ENCODE measurements around the gene AOAH.

AOAH gene

GRCh38 chr7:36570528-36571189 is 153.6 kb downstream of the AOAH start:
- no peak for TF ChIP-seq CTCF (IDR thresholded peaks at IDR 0.05; ENCODE audit: insufficient read depth, low read length, poor library complexity, severe bottlenecking)
- no peaks in the 10 kb centered on the region for H3K36me3 ChIP-seq (ENCODE audit: control insufficient read depth, insufficient read depth, low read length)
- H3K4me3 ChIP-seq (replicated peaks; ENCODE audit: low read depth, low read length), result no peak overlapping the region
- no peaks in the 10 kb centered on the region; the same call in 1 of the 2 replicates for H3K27me3 ChIP-seq (replicated peaks; ENCODE audit: control insufficient read depth, insufficient read depth, low read length)
- DNase-seq (ENCODE audit: extremely low read depth, insufficient read length), result no peak

GRCh38 chr7:36568452-36568849 is 155.8 kb downstream of the AOAH start:
- TF ChIP-seq CTCF (IDR thresholded peaks at IDR 0.05; ENCODE audit: insufficient read depth, low read length, poor library complexity, severe bottlenecking), result no peak
- Histone ChIP-seq H3K4me3 (replicated peaks; ENCODE audit: low read depth, low read length) (no peak overlapping the region), H3K27me3 (replicated peaks; ENCODE audit: control insufficient read depth, insufficient read depth, low read length) (no peaks in the 10 kb centered on the region; the same call in 1 of the 2 replicates), H3K36me3 (ENCODE audit: control insufficient read depth, insufficient read depth, low read length) (no peaks in the 10 kb centered on the region)
- no peak for DNase-seq (ENCODE audit: extremely low read depth, insufficient read length)

GRCh38 chr7:36567699-36568451 is 156.4 kb downstream of the AOAH start:
- TF ChIP-seq CTCF (IDR thresholded peaks at IDR 0.05; ENCODE audit: insufficient read depth, low read length, poor library complexity, severe bottlenecking), result no peak
- H3K4me3 ChIP-seq (replicated peaks; ENCODE audit: low read depth, low read length), result no peak overlapping the region
- no peak for DNase-seq (ENCODE audit: extremely low read depth, insufficient read length)

GRCh38 chr7:36565792-36566356 is 158.4 kb downstream of the AOAH start:
- H3K36me3 ChIP-seq (ENCODE audit: control insufficient read depth, insufficient read depth, low read length), result no peaks in the 10 kb centered on the region
- DNase-seq (ENCODE audit: extremely low read depth, insufficient read length), result no peak
- H3K27me3 ChIP-seq (replicated peaks; ENCODE audit: control insufficient read depth, insufficient read depth, low read length), result no peaks in the 10 kb centered on the region
- no peak for TF ChIP-seq CTCF (IDR thresholded peaks at IDR 0.05; ENCODE audit: insufficient read depth, low read length, poor library complexity, severe bottlenecking)
- H3K4me3 ChIP-seq (replicated peaks; ENCODE audit: low read depth, low read length), result no peak overlapping the region

More at GRCh38 chr7:36567699-36568451, 156.4 kb downstream of the AOAH start:
- H3K27me3 ChIP-seq (replicated peaks; ENCODE audit: control insufficient read depth, insufficient read depth, low read length), result no peaks in the 10 kb centered on the region; the same call in 1 of the 2 replicates
- H3K36me3 ChIP-seq (ENCODE audit: control insufficient read depth, insufficient read depth, low read length), result no peaks in the 10 kb centered on the region

GRCh38 chr7:36564489-36564888 is 159.8 kb downstream of the AOAH start:
- H3K4me3 ChIP-seq (replicated peaks; ENCODE audit: low read depth, low read length), result no peak overlapping the region
- no peaks in the 10 kb centered on the region for H3K36me3 ChIP-seq (ENCODE audit: control insufficient read depth, insufficient read depth, low read length)
- no peaks in the 10 kb centered on the region for H3K27me3 ChIP-seq (replicated peaks; ENCODE audit: control insufficient read depth, insufficient read depth, low read length)
- no peak for TF ChIP-seq CTCF (IDR thresholded peaks at IDR 0.05; ENCODE audit: insufficient read depth, low read length, poor library complexity, severe bottlenecking)
- no peak for DNase-seq (ENCODE audit: extremely low read depth, insufficient read length)

All from GM06990 (cell line).